PC-3 (cell line): ENCODE measurements around the gene ALDH16A1. TPM values are rescaled to one million over a fixed set of nuclear protein-coding genes. Genes with fewer than 3 reads are reported as not detected.

Experiments
- ATAC-seq: fragments of 200-7000 bp; cut with Tn5 transposase; 2 replicates; pipeline ENCODE4 v1.9.1; 2020; ENCODE audit warnings: mild to moderate bottlenecking, moderate library complexity
- BruUV-seq: library from RNA; stranded (reverse); fragments of 400-500 nt; replicated peaks from 2 replicates; lab custom pipeline; 2021; lab: Mats Ljungman, UMichigan
- CTCF ChIA-PET: fragments of 300-600 bp; sonication (Branson Sonifier 250); formaldehyde crosslinking; loops from one replicate; lab custom pipeline; 2022; ENCODE audit warnings: antibody characterized with exemption; lab: Charles Lee
- POLR2A ChIA-PET: fragments of 300-600 bp; sonication (Branson Sonifier 250); formaldehyde crosslinking; loops from one replicate; lab custom pipeline; 2022; ENCODE audit warnings: antibody characterized with exemption; ENCODE audit not compliant: unreplicated experiment; lab: Charles Lee
- DNase-seq: peaks from one replicate; pipeline ENCODE4 v3.0.0-alpha.2; 2015
- H2AFZ ChIP-seq: fragments of 300-600 bp; sonication (generic); 2 replicates; pipeline ENCODE4 v1.6.0; 2016; ENCODE audit warnings: antibody characterized with exemption, low read length
- H3F3A ChIP-seq: fragments of 300-600 bp; sonication (generic); one replicate; pipeline ENCODE4 v1.6.0; 2017; ENCODE audit warnings: antibody characterized with exemption, low read length, control low read depth, mild to moderate bottlenecking; ENCODE audit not compliant: unreplicated experiment
- H3K27ac ChIP-seq: fragments of 300-600 bp; sonication (generic); 2 replicates; pipeline ENCODE4 v1.5.1; 2016; ENCODE audit warnings: mild to moderate bottlenecking, low read length
- H3K27me3 ChIP-seq: fragments of 300-600 bp; sonication (generic); 2 replicates; pipeline ENCODE4 v1.6.1; 2016; ENCODE audit warnings: low read length, mixed read lengths
- H3K36me3 ChIP-seq: fragments of 300-600 bp; sonication (generic); 2 replicates; pipeline ENCODE4 v1.6.1; 2016; ENCODE audit warnings: low read depth, mixed run types, low read length, mixed read lengths
- H3K4me1 ChIP-seq: fragments of 300-600 bp; sonication (generic); 2 replicates; pipeline ENCODE4 v1.5.1; 2016; ENCODE audit warnings: low read length; ENCODE audit not compliant: insufficient read depth
- H3K4me2 ChIP-seq: fragments of 300-600 bp; sonication (generic); 2 replicates; pipeline ENCODE4 v1.6.0; 2016; ENCODE audit warnings: low read length
- H3K4me3 ChIP-seq: fragments of 300-600 bp; sonication (generic); 2 replicates; pipeline ENCODE4 v1.5.1; 2016; ENCODE audit warnings: mild to moderate bottlenecking, low read length, mixed read lengths
- H3K79me2 ChIP-seq: fragments of 300-600 bp; sonication (generic); 2 replicates; pipeline ENCODE4 v1.6.1; 2017; ENCODE audit warnings: low read length, mixed read lengths
- H3K9ac ChIP-seq: fragments of 300-600 bp; sonication (generic); 2 replicates; pipeline ENCODE4 v1.6.0; 2016; ENCODE audit warnings: mild to moderate bottlenecking, low read length
- H3K9me2 ChIP-seq: fragments of 300-600 bp; sonication (generic); replicated peaks from 2 replicates; pipeline ENCODE4 v1.6.1; 2016; ENCODE audit warnings: mixed run types, low read length, mixed read lengths
- H3K9me3 ChIP-seq: fragments of 300-600 bp; sonication (generic); 2 replicates; pipeline ENCODE4 v1.6.1; 2016; ENCODE audit warnings: low read length, mixed read lengths
- H4K20me1 ChIP-seq: fragments of 300-600 bp; sonication (generic); 2 replicates; pipeline ENCODE4 v1.6.1; 2016; ENCODE audit warnings: low read length, mixed read lengths
- EZH2 ChIP-seq: fragments of 300-600 bp; sonication (generic); IDR thresholded peaks from one replicate; pipeline ENCODE4 v1.6.1; 2017; ENCODE audit warnings: antibody characterized with exemption, mild to moderate bottlenecking, low read length; ENCODE audit not compliant: unreplicated experiment
- EZH2phosphoT487 ChIP-seq: fragments of 300-600 bp; sonication (generic); IDR thresholded peaks from 2 replicates; pipeline ENCODE4 v1.6.1; 2018; ENCODE audit warnings: mild to moderate bottlenecking, antibody characterized with exemption, low read length, borderline replicate concordance
- intact Hi-C: fragments of 100-400 bp; cut with micrococcal nuclease; formaldehyde crosslinking; loops from 2 replicates; pipeline ENCODE4 v1.9.0; 2023
- total RNA-seq: library from RNA; depleted of rRNA; stranded (reverse); fragments of >200 nt; gene quantifications from 2 replicates; pipeline ENCODE4 v1.2.3, GENCODE V29; 2014
- TF ChIP-seq, protein P1 (sequence below): fragments of 300-600 bp; sonication (generic); conservative IDR thresholded peaks from 2 replicates; pipeline ENCODE4 v1.5.1; 2017; ENCODE audit warnings: antibody characterized with exemption, low read depth, mild to moderate bottlenecking, low read length

The ALDH16A1 gene
- total RNA-seq, 1 experiment from 2014 or later: not detected

DNA sequence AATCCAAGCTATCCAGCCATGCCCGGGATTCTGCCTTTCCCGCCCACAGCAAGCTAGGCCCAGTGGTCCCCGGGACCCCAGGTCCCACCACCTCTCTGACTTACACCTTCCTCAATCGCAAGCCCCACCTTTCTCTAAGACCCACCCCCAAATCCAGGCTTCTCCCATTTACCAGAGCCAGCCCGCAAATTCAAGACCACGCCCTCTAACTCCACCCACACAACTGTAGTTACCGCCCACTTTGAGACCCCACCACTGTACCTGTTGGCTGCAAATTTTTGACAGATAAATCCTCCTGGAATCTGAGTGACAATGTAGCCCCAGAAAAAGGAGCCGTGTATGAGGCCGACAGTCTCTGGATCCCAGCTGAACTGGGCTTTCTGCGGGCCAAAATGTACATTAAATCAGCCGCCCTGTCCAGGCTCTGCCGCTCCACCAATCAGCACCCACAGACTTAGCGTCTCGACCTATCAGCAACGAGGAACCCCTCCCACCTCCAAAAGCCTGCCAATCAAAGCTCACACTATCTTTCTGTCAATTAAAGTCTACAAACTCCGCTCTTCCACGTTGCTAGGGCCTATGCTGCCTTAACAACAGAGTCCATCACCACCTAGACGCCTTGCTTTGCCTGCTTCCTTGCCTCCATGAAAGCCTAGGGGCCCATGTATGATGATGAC, 18.0 kb upstream of the ALDH16A1 start:
- H2AFZ ChIP-seq: no peak overlapping the region
- H3K27ac ChIP-seq: no peak overlapping the region
- TF ChIP-seq EZH2phosphoT487 (no peak), EZH2 (no peak)
- TF ChIP-seq, protein P1, sequence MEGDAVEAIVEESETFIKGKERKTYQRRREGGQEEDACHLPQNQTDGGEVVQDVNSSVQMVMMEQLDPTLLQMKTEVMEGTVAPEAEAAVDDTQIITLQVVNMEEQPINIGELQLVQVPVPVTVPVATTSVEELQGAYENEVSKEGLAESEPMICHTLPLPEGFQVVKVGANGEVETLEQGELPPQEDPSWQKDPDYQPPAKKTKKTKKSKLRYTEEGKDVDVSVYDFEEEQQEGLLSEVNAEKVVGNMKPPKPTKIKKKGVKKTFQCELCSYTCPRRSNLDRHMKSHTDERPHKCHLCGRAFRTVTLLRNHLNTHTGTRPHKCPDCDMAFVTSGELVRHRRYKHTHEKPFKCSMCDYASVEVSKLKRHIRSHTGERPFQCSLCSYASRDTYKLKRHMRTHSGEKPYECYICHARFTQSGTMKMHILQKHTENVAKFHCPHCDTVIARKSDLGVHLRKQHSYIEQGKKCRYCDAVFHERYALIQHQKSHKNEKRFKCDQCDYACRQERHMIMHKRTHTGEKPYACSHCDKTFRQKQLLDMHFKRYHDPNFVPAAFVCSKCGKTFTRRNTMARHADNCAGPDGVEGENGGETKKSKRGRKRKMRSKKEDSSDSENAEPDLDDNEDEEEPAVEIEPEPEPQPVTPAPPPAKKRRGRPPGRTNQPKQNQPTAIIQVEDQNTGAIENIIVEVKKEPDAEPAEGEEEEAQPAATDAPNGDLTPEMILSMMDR: no peak
- peaks cover 38% of the 10 kb centered on the region for H3K27me3 ChIP-seq
- H4K20me1 ChIP-seq: no peaks in the 10 kb centered on the region
- H3K9me3 ChIP-seq: no peaks in the 10 kb centered on the region
- no peaks in the 10 kb centered on the region for H3K79me2 ChIP-seq
- no TSS peak for BruUV-seq
- H3F3A ChIP-seq: no peaks in the 10 kb centered on the region
- intact Hi-C loops: no loop called here
- no peak overlapping the region for H3K9ac ChIP-seq
- H3K4me3 ChIP-seq: no peak overlapping the region
- ChIA-PET CTCF (no interaction called here), POLR2A (no interaction called here)
- no peaks in the 10 kb centered on the region for H3K9me2 ChIP-seq
- ATAC-seq (no peak), DNase-seq (no peak)
- no peaks in the 10 kb centered on the region for H3K36me3 ChIP-seq
- no peak overlapping the region for H3K4me2 ChIP-seq
- H3K4me1 ChIP-seq: no peaks in the 10 kb centered on the region

- H3K27me3 ChIP-seq: peaks cover 44% of the 10 kb centered on the region
- no peak overlapping the region for H3K9ac ChIP-seq
- CTCF ChIA-PET: no interaction called here
- H3K79me2 ChIP-seq: no peaks in the 10 kb centered on the region
- no peak overlapping the region for H3K4me3 ChIP-seq
- no peaks in the 10 kb centered on the region for H4K20me1 ChIP-seq
- BruUV-seq: no TSS peak
- no peaks in the 10 kb centered on the region for H3K4me1 ChIP-seq
- no peaks in the 10 kb centered on the region for H3K36me3 ChIP-seq
- POLR2A ChIA-PET: no interaction called here
- H3K4me2 ChIP-seq: no peak overlapping the region
- TF ChIP-seq, protein P1: no peak
- TF ChIP-seq EZH2 (no peak), EZH2phosphoT487 (no peak)
- DNase-seq (no peak), ATAC-seq (no peak)
- H3K27ac ChIP-seq: no peak overlapping the region
- intact Hi-C loops: no loop called here
- no peaks in the 10 kb centered on the region for H3K9me2 ChIP-seq
- no peaks in the 10 kb centered on the region for H3F3A ChIP-seq
- H2AFZ ChIP-seq: no peak overlapping the region
- no peaks in the 10 kb centered on the region for H3K9me3 ChIP-seq
Measured at GRCh38 chr19:49435670-49436069, 17.4 kb upstream of the ALDH16A1 start.

GRCh38 chr19:49436381-49437017, 16.5 kb upstream of the ALDH16A1 start:
- H3K27me3 ChIP-seq: peaks cover 50% of the 10 kb centered on the region
- no peaks in the 10 kb centered on the region for H3F3A ChIP-seq
- no peak overlapping the region for H3K9ac ChIP-seq
- H2AFZ ChIP-seq: no peak overlapping the region
- H3K9me3 ChIP-seq: no peaks in the 10 kb centered on the region
- H3K36me3 ChIP-seq: no peaks in the 10 kb centered on the region
- H3K4me2 ChIP-seq: no peak overlapping the region
- no TSS peak for BruUV-seq
- intact Hi-C loops: no loop called here
- H3K79me2 ChIP-seq: no peaks in the 10 kb centered on the region
- H3K4me3 ChIP-seq: no peak overlapping the region
- no peak overlapping the region for H3K27ac ChIP-seq
- TF ChIP-seq, protein P1: no peak
- TF ChIP-seq EZH2 (no peak), EZH2phosphoT487 (no peak)
- H4K20me1 ChIP-seq: no peaks in the 10 kb centered on the region
- no peak for ATAC-seq
- ChIA-PET CTCF (no interaction called here), POLR2A (no interaction called here)
- no peaks in the 10 kb centered on the region for H3K4me1 ChIP-seq
- H3K9me2 ChIP-seq: no peaks in the 10 kb centered on the region
- DNase-seq: no peak
